Measurements from ENCODE around the gene FAM200B. TPM values are rescaled to one million over a fixed set of nuclear protein-coding genes. Genes with fewer than 3 reads are reported as not detected.
A peak's percentile ranks its signal among the peaks of the same experiment; 100 is the strongest.

The FAM200B gene
- total RNA-seq (2014; rRNA removed; shearing (Covaris generic)) = 39.5 and 61.0 TPM in 2 replicates

- DNase-seq = peak; percentile 96
- Histone ChIP-seq H3K36me3 (replicated peaks; ENCODE audit: control insufficient read depth, insufficient read depth, low read length) (no peaks in the 10 kb centered on the region; the same call in 1 of the 2 replicates), H3K27me3 (ENCODE audit: control insufficient read depth, insufficient read depth, low read length) (no peaks in the 10 kb centered on the region), H3K4me3 (ENCODE audit: insufficient read depth, low read depth, low read length) (peak within 1 kb of the TSS; percentile 76)
These were observed at the start of gene FAM200B for GRCh38 chr4:15681372-15682241. TSS of gene FAM200B (plus strand) at chr4:15681827. CDS start at chr4:15686978, 5,151 bp downstream.

- H3K27me3 ChIP-seq (ENCODE audit: control insufficient read depth, insufficient read depth, low read length) = no peaks in the 10 kb centered on the region
- no peak for DNase-seq
- H3K36me3 ChIP-seq (replicated peaks; ENCODE audit: control insufficient read depth, insufficient read depth, low read length) = no peaks in the 10 kb centered on the region; the same call in none of the 2 replicates
- no peak overlapping the region for H3K4me3 ChIP-seq (ENCODE audit: insufficient read depth, low read depth, low read length)
These were observed 44.8 kb upstream of the FAM200B start for GRCh38 chr4:15636818-15637217.

GRCh38 chr4:15638418-15638817 lies 43.2 kb upstream of the FAM200B start:
- Histone ChIP-seq H3K4me3 (ENCODE audit: insufficient read depth, low read depth, low read length) (no peak overlapping the region), H3K27me3 (ENCODE audit: control insufficient read depth, insufficient read depth, low read length) (no peaks in the 10 kb centered on the region), H3K36me3 (replicated peaks; ENCODE audit: control insufficient read depth, insufficient read depth, low read length) (no peaks in the 10 kb centered on the region; the same call in none of the 2 replicates)
- no peak for DNase-seq

- no peaks in the 10 kb centered on the region for H3K27me3 ChIP-seq (ENCODE audit: control insufficient read depth, insufficient read depth, low read length)
- no peak overlapping the region for H3K4me3 ChIP-seq (ENCODE audit: insufficient read depth, low read depth, low read length)
These were observed 33.0 kb upstream of the FAM200B start for GRCh38 chr4:15648600-15648999.

GRCh38 chr4:15649914-15650545 lies 31.6 kb upstream of the FAM200B start:
- H3K36me3 ChIP-seq (replicated peaks; ENCODE audit: control insufficient read depth, insufficient read depth, low read length) = no peaks in the 10 kb centered on the region
- H3K4me3 ChIP-seq (ENCODE audit: insufficient read depth, low read depth, low read length) = no peak overlapping the region
- DNase-seq = peak; percentile 59
- H3K27me3 ChIP-seq (ENCODE audit: control insufficient read depth, insufficient read depth, low read length) = no peaks in the 10 kb centered on the region

More at GRCh38 chr4:15648600-15648999, 33.0 kb upstream of the FAM200B start:
- no peak for DNase-seq
- H3K36me3 ChIP-seq (replicated peaks; ENCODE audit: control insufficient read depth, insufficient read depth, low read length) = no peaks in the 10 kb centered on the region

- no peak overlapping the region for H3K4me3 ChIP-seq (ENCODE audit: insufficient read depth, low read depth, low read length)
- DNase-seq = no peak
- H3K36me3 ChIP-seq (replicated peaks; ENCODE audit: control insufficient read depth, insufficient read depth, low read length) = no peaks in the 10 kb centered on the region
- H3K27me3 ChIP-seq (ENCODE audit: control insufficient read depth, insufficient read depth, low read length) = no peaks in the 10 kb centered on the region
These were observed 30.0 kb upstream of the FAM200B start for GRCh38 chr4:15651676-15652075.

- Histone ChIP-seq H3K36me3 (replicated peaks; ENCODE audit: control insufficient read depth, insufficient read depth, low read length) (no peaks in the 10 kb centered on the region), H3K4me3 (ENCODE audit: insufficient read depth, low read depth, low read length) (no peak overlapping the region), H3K27me3 (ENCODE audit: control insufficient read depth, insufficient read depth, low read length) (no peaks in the 10 kb centered on the region)
- no peak for DNase-seq
These were observed 29.4 kb upstream of the FAM200B start for GRCh38 chr4:15652191-15652590.

- DNase-seq = no peak
- Histone ChIP-seq H3K36me3 (replicated peaks; ENCODE audit: control insufficient read depth, insufficient read depth, low read length) (no peaks in the 10 kb centered on the region), H3K27me3 (ENCODE audit: control insufficient read depth, insufficient read depth, low read length) (no peaks in the 10 kb centered on the region), H3K4me3 (ENCODE audit: insufficient read depth, low read depth, low read length) (no peak overlapping the region)
These were observed 28.8 kb upstream of the FAM200B start for GRCh38 chr4:15652841-15653240.

GRCh38 chr4:15653420-15653819 lies 28.2 kb upstream of the FAM200B start:
- H3K27me3 ChIP-seq (ENCODE audit: control insufficient read depth, insufficient read depth, low read length) = no peaks in the 10 kb centered on the region
- no peak for DNase-seq
- H3K4me3 ChIP-seq (ENCODE audit: insufficient read depth, low read depth, low read length) = peak overlapping the region; percentile 86; the same call in 1 of the 2 replicates
- no peaks in the 10 kb centered on the region for H3K36me3 ChIP-seq (replicated peaks; ENCODE audit: control insufficient read depth, insufficient read depth, low read length)

- Histone ChIP-seq H3K4me3 (ENCODE audit: insufficient read depth, low read depth, low read length) (peak overlapping the region; percentile 86), H3K36me3 (replicated peaks; ENCODE audit: control insufficient read depth, insufficient read depth, low read length) (no peaks in the 10 kb centered on the region), H3K27me3 (ENCODE audit: control insufficient read depth, insufficient read depth, low read length) (no peaks in the 10 kb centered on the region)
- peak; percentile 16 for DNase-seq
These were observed 27.6 kb upstream of the FAM200B start for GRCh38 chr4:15653864-15654592.

GRCh38 chr4:15654593-15655222 lies 26.9 kb upstream of the FAM200B start:
- DNase-seq = peak; percentile 78
- H3K4me3 ChIP-seq (ENCODE audit: insufficient read depth, low read depth, low read length) = peak overlapping the region; percentile 86
- no peaks in the 10 kb centered on the region for H3K36me3 ChIP-seq (replicated peaks; ENCODE audit: control insufficient read depth, insufficient read depth, low read length)
- no peaks in the 10 kb centered on the region for H3K27me3 ChIP-seq (ENCODE audit: control insufficient read depth, insufficient read depth, low read length)

- DNase-seq = peak; percentile 97
- peak within 1 kb of the TSS; percentile 86 for H3K4me3 ChIP-seq (ENCODE audit: insufficient read depth, low read depth, low read length)
- H3K27me3 ChIP-seq (ENCODE audit: control insufficient read depth, insufficient read depth, low read length) = no peaks in the 10 kb centered on the region
- H3K36me3 ChIP-seq (replicated peaks; ENCODE audit: control insufficient read depth, insufficient read depth, low read length) = no peaks in the 10 kb centered on the region
These were observed 26.2 kb upstream of the FAM200B start, which contains the start of gene FBXL5 for GRCh38 chr4:15655223-15656037. TSS of gene FBXL5 (minus strand) at chr4:15655357. CDS start at chr4:15655287, 70 bp downstream.

GRCh38 chr4:15656038-15656470 lies 25.6 kb upstream of the FAM200B start:
- no peak for DNase-seq
- peak overlapping the region; percentile 86 for H3K4me3 ChIP-seq (ENCODE audit: insufficient read depth, low read depth, low read length)

More at GRCh38 chr4:15656038-15656470, 25.6 kb upstream of the FAM200B start:
- Histone ChIP-seq H3K27me3 (ENCODE audit: control insufficient read depth, insufficient read depth, low read length) (no peaks in the 10 kb centered on the region), H3K36me3 (replicated peaks; ENCODE audit: control insufficient read depth, insufficient read depth, low read length) (no peaks in the 10 kb centered on the region)
